22Rv1 (cell line): ENCODE data around the gene ANKRD33B.

Source experiments
- ZFX ChIP-seq: fragments of 450-650 bp; IDR thresholded peaks from 2 replicates; pipeline ENCODE4 v1.6.1; 2017; ENCODE audit warnings: antibody characterized with exemption, borderline replicate concordance
- TF ChIP-seq, protein P1 (sequence below): fragments of 450-650 bp; IDR thresholded peaks from 2 replicates; pipeline ENCODE4 v1.5.1; 2017; ENCODE audit warnings: mild to moderate bottlenecking

- TF ChIP-seq, protein P1, sequence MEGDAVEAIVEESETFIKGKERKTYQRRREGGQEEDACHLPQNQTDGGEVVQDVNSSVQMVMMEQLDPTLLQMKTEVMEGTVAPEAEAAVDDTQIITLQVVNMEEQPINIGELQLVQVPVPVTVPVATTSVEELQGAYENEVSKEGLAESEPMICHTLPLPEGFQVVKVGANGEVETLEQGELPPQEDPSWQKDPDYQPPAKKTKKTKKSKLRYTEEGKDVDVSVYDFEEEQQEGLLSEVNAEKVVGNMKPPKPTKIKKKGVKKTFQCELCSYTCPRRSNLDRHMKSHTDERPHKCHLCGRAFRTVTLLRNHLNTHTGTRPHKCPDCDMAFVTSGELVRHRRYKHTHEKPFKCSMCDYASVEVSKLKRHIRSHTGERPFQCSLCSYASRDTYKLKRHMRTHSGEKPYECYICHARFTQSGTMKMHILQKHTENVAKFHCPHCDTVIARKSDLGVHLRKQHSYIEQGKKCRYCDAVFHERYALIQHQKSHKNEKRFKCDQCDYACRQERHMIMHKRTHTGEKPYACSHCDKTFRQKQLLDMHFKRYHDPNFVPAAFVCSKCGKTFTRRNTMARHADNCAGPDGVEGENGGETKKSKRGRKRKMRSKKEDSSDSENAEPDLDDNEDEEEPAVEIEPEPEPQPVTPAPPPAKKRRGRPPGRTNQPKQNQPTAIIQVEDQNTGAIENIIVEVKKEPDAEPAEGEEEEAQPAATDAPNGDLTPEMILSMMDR: no peak
- no peak for TF ChIP-seq ZFX
Measured at GRCh38 chr5:10611290-10611689, 47.4 kb downstream of the ANKRD33B start.
